GM19023 (cell line): ENCODE data around the gene ATF1.
"Not testable (repeated sequence)": the region's sequence is repeated elsewhere in the genome, so short reads cannot be mapped to it uniquely, and the experiment has no call there.

Source experiments
- ATAC-seq: cut with Tn5 transposase; IDR thresholded peaks from one replicate; pipeline ENCODE4 v1.9.1; 2021; ENCODE audit warnings: mild to moderate bottlenecking, moderate library complexity; ENCODE audit not compliant: unreplicated experiment

The ATF1 gene

GRCh38 chr12:50790081-50790480 lies 26.2 kb downstream of the ATF1 start:
- ATAC-seq = no peak

GRCh38 chr12:50799908-50800307 lies 36.0 kb downstream of the ATF1 start:
- ATAC-seq = no peak

GRCh38 chr12:50803230-50803875 lies 39.5 kb downstream of the ATF1 start:
- ATAC-seq = no peak

DNA sequence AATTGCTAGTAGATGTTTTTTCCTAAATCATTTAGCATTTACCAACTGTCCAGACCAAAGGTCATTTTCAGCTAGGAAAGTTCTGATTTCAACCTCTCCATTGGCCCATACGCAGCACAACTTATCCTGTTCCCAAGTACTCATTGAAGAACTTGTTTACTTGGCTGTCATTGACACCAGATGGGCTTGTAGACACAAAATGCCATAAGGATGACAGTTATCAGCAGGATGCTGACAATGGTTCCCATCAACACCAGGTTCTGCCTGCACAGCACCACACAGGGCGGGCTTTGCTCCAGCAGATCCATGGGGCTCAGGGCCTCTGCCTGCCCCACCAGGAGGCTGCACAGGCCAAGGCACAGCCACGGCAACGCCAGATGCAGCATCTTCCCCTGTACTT lies 42.3 kb downstream of the ATF1 start:
- ATAC-seq = no peak

DNA sequence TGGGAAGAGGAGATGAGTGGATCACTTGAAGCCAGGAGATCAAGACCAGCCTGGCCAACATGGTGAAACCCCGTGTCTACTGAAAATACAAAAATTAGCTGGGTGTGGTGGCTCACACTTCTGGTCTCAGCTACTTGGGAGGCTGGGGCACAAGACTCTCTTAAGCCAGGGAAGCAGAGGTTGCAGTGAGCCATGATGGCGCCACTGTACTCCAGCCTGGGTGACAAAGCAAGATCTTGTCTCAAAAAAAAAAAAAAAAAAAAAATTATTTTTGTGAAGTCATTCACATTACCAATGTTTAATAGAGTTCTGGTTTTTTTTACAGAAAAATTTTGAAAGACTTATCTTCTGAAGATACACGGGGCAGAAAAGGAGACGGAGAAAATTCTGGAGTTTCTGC lies 45.2 kb downstream of the ATF1 start:
- not testable (repeated sequence) for ATAC-seq

GRCh38 chr12:50814921-50815320 lies 51.0 kb downstream of the ATF1 start:
- not testable (repeated sequence) for ATAC-seq

DNA sequence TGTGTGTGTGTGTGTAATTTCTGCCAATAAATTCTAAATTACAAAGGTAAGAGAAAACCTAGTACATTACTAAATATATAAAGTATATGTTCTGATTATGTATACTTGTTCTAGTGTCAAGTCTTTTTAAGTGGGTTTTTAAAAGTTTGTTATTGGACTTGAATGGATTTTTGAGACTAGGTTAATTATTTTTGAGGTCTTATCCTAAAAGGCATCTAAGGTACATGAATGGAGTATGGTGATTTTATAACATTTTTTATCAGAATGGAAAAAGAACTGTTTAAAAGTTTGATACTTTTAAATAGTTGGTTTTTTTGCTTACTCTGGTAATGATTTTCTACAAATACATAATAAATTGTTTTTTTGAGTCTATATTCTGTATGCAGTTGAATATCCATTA lies 56.3 kb downstream of the ATF1 start:
- no peak for ATAC-seq

DNA sequence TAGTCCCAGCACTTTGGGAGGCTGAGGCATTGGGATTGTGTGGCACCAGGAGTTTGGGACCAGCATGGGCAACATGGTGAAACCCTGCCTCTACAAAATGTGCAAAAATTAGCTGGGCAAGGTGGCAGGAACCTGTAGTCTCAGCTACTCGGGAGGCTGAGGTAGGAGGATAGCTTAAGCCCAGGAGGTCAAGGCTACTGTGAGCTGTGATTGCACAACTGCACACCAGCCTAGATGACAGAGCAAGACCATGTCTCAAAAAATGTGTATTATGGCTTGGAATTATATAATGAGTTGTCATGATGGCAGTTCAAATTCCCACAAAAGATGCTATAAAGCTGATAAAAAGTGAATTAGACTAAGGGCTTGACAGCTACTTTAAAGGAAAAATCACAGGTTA lies 58.2 kb downstream of the ATF1 start:
- no peak for ATAC-seq

- not testable (repeated sequence) for ATAC-seq
These were observed 59.8 kb downstream of the ATF1 start for GRCh38 chr12:50823724-50824123.

- ATAC-seq = no peak
These were observed 61.0 kb downstream of the ATF1 start for GRCh38 chr12:50824914-50825313.

DNA sequence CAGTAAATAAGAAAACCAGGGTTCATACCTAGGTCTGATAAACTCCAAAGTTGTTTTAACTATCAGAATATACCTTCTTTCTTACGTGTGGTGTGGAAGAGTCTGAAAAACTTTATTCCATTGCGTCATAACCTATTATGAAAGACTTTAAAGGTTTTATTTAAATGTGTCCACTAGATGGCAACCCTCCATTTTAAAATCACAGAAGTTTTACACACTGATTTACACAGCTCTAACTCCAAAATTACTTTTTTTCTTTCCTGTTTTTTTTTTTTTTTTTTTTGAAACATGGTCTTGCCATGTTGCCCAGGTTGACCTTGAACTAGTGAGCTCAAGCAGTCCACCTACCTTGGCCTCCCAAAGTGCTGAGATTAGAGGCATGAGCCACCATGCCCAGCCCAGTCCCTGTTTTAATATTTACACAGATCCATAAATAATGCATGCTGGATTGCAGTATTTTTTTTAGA lies 61.5 kb downstream of the ATF1 start:
- no peak for ATAC-seq

- no peak for ATAC-seq
These were observed 64.2 kb downstream of the ATF1 start for GRCh38 chr12:50828121-50828520.

DNA sequence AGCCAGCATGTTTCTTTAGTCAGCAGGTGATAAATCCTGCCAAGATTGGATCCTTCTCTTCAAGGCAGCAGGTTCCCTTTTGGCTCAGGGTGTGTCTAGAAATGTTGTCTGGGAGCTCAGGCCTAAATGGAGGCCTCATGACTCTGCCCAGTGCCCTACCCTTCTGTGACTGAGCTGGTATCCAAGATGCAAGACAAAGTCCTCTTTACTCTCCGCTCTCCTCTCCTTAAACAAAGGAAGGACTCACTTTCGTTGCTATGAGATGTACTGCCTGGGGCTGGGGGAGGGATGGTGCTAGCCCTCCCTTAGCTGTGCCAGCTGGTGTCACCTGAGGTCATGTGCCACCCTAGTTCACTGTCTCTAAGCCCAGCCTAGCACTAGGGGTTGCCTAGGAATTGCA lies 65.0 kb downstream of the ATF1 start:
- no peak for ATAC-seq

DNA sequence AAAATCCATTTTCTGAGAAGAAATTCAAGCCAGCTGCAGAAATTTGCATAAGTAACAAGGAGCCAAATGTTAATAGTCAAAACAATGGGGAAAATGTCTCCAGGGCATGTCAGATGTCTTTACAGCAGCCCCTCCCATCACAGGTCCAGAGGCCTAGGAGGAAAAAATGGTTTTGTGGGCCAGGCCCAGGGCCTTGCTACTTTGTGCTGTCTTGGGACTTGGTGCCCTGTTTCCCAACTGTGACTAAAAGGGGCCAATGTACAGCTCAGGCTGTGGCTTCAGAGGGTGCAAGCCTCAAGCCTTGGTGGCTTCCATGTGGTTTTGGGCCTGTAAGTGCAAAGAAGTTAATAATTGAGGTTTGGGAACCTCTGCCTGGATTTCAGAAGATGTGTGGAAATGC lies 69.9 kb downstream of the ATF1 start:
- ATAC-seq = not testable (repeated sequence)

GRCh38 chr12:50839042-50839441 lies 75.1 kb downstream of the ATF1 start:
- no peak for ATAC-seq

GRCh38 chr12:50840809-50841487 lies 77.0 kb downstream of the ATF1 start:
- no peak for ATAC-seq

- no peak for ATAC-seq
These were observed 78.0 kb downstream of the ATF1 start for GRCh38 chr12:50841716-50842531.

- ATAC-seq = no peak
These were observed 79.0 kb downstream of the ATF1 start, which contains the start of gene TMPRSS12 for GRCh38 chr12:50842637-50843493. Gene TMPRSS12, plus strand, starts transcription at chr12:50842926. Its CDS starts 39 bp downstream, at chr12:50842965.

DNA sequence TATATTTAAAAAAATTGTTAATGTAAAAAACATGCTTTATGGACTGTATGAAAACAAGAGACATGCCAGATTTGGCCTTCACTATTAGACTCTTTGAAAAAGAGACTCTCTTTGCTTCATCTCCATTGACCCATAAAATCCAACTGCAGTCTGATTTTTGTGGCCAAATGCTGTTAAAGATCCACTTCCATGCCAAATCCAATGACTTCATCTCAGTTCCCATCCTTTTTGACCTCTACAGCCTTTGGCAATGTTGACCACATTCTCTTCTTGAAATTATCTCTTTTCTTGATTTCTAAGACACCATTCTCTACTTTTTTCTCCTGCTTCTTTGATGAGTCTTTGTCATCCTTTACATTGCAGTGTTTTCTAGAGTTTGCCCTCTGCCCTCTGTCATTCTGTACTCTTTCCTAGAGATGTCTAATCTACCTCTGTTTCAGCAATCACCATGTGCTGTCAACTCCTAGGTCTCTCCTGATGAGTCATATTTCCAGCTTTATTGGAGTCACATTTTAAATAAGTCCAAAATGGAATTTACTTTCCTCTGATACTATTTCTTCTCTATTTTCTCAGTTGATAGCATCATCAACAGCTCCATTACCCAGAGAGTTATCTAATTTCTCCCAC lies 81.2 kb downstream of the ATF1 start:
- no peak for ATAC-seq

DNA sequence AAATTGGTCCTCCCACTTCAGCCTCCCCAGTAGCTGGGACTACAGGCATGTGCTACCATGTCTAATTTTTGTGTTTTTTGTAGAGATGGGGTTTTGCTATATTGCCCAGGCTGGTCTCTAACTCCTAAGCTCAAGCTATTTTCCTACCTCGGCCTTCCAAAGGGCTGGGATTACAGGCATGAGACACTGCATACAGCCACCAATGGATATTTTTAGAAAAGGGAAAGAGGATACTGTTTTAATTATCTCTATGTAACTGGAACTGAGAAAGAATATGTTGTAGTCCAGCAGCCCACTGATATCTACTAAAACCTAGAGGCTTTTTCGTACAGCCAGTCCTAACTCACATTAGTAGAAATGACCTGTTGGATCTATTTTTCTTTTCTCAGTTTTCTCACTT lies 85.1 kb downstream of the ATF1 start:
- ATAC-seq = no peak
